ENCODE measurements around the gene MB.

GRCh38 chr22:35648066-35649025 lies 31.2 kb upstream of the MB start, which contains the start of gene APOL6:
- no peak for TF ChIP-seq CTCF (IDR thresholded peaks at IDR 0.05; ENCODE audit: low read depth, low read length, missing input control)
- peak; percentile 99 for TF ChIP-seq MAX (IDR thresholded peaks at IDR 0.05)
- TF ChIP-seq YY1 (IDR thresholded peaks at IDR 0.05) = peak; percentile 87
- TF ChIP-seq TAF1 (conservative IDR thresholded peaks at IDR 0.05) = peak; percentile 74
- peak in 1 of 2 donors; percentile 62 for TF ChIP-seq GABPA (IDR thresholded peaks at IDR 0.05 in 1 of 2, conservative IDR thresholded peaks at IDR 0.05 in 1 of 2)
- TF ChIP-seq ATF3 (IDR thresholded peaks at IDR 0.05) = no peak
- peak in 1 of 2 donors; percentile 53 for TF ChIP-seq RAD21 (IDR thresholded peaks at IDR 0.05)
- TF ChIP-seq REST (IDR thresholded peaks at IDR 0.05) = peak; percentile 32
- TF ChIP-seq ZBTB33 (IDR thresholded peaks at IDR 0.05) = peak; percentile 41
- peak; percentile 91 for TF ChIP-seq SP1 (IDR thresholded peaks at IDR 0.05)
- no peak for TF ChIP-seq FOXA2 (IDR thresholded peaks at IDR 0.05)

Measured in liver (tissue), 3 donors.